Left ventricle myocardium inferior (tissue), 1 donor: ENCODE data around the gene KCNN3. TPM values are rescaled to one million over a fixed set of nuclear protein-coding genes. Genes with fewer than 3 reads are reported as not detected.

Experiments used
- DNase-seq: peaks from one replicate; pipeline ENCODE4 v3.0.0-alpha.2; 2020
- H3K27ac ChIP-seq: fragments of 200-600 bp; replicated peaks from 2 replicates; pipeline ENCODE4 v1.8.0; 2021
- H3K27me3 ChIP-seq: fragments of 200-600 bp; 2 replicates; pipeline ENCODE4 v1.8.0; 2021; ENCODE audit warnings: low read depth
- H3K36me3 ChIP-seq: fragments of 200-600 bp; 2 replicates; pipeline ENCODE4 v1.8.0; 2021
- H3K4me1 ChIP-seq: fragments of 200-600 bp; 2 replicates; pipeline ENCODE4 v1.8.0; 2021
- H3K4me3 ChIP-seq: fragments of 200-600 bp; 2 replicates; pipeline ENCODE4 v1.8.0; 2021; ENCODE audit warnings: mild to moderate bottlenecking, moderate library complexity
- H3K9me3 ChIP-seq: fragments of 200-600 bp; replicated peaks from 2 replicates; pipeline ENCODE4 v1.8.0; 2021
- CTCF ChIP-seq: fragments of 200-600 bp; IDR thresholded peaks from 2 replicates; pipeline ENCODE4 v1.8.0; 2021; ENCODE audit warnings: antibody characterized with exemption, mild to moderate bottlenecking, borderline replicate concordance
- intact Hi-C: fragments of 100-400 bp; cut with micrococcal nuclease; formaldehyde crosslinking; loops from one replicate; pipeline ENCODE4 v1.11.0; 2022
- total RNA-seq: library from RNA; stranded (reverse); fragmentation: NEBNext Ultra II Directional; extraction: Animal tissue kit (Norgen Biotek cat#: 25700); gene quantifications from one replicate; pipeline ENCODE4 v1.2.1, GENCODE V29; 2021
- donor health status: DM: no; HTN: yes; CAD: no; lungs with severe emphysema.

Gene KCNN3
- total RNA-seq, 1 donor from 2014 or later = 4.8 TPM

- H3K27ac ChIP-seq = no peak overlapping the region
- TF ChIP-seq CTCF = no peak
- no peak for DNase-seq
Measured at GRCh38 chr1:154822233-154822632, 47.8 kb downstream of the KCNN3 start.

GRCh38 chr1:154821083-154821482 is 49.0 kb downstream of the KCNN3 start:
- no peak overlapping the region for H3K27ac ChIP-seq
- no peaks in the 10 kb centered on the region for H3K27me3 ChIP-seq
- H3K9me3 ChIP-seq = no peaks in the 10 kb centered on the region
- DNase-seq = peak; percentile 49
- no peaks in the 10 kb centered on the region for H3K36me3 ChIP-seq
- H3K4me3 ChIP-seq = no peak overlapping the region
- TF ChIP-seq CTCF = no peak
- H3K4me1 ChIP-seq = peaks cover 34% of the 10 kb centered on the region
- intact Hi-C loops = no loop called here

More at GRCh38 chr1:154822233-154822632, 47.8 kb downstream of the KCNN3 start:
- Histone ChIP-seq H3K9me3 (no peaks in the 10 kb centered on the region), H3K36me3 (no peaks in the 10 kb centered on the region), H3K27me3 (no peaks in the 10 kb centered on the region), H3K4me1 (peaks cover 26% of the 10 kb centered on the region), H3K4me3 (no peak overlapping the region)
- intact Hi-C loops = no loop called here

- intact Hi-C loops = no loop called here
- H3K36me3 ChIP-seq = no peaks in the 10 kb centered on the region
- H3K9me3 ChIP-seq = no peaks in the 10 kb centered on the region
- no peak for TF ChIP-seq CTCF
- DNase-seq = no peak
- H3K27ac ChIP-seq = no peak overlapping the region
- H3K4me1 ChIP-seq = peaks cover 37% of the 10 kb centered on the region
- no peaks in the 10 kb centered on the region for H3K27me3 ChIP-seq
- no peak overlapping the region for H3K4me3 ChIP-seq
Measured at GRCh38 chr1:154820646-154821045, 49.4 kb downstream of the KCNN3 start.

- Histone ChIP-seq H3K4me1 (peaks cover 34% of the 10 kb centered on the region), H3K4me3 (no peak overlapping the region), H3K9me3 (no peaks in the 10 kb centered on the region), H3K27ac (no peak overlapping the region), H3K27me3 (no peaks in the 10 kb centered on the region), H3K36me3 (no peaks in the 10 kb centered on the region)
- DNase-seq = no peak
- TF ChIP-seq CTCF = peak; percentile 52
- intact Hi-C loops = no loop called here
Measured at GRCh38 chr1:154819628-154820590, 50.2 kb downstream of the KCNN3 start.

GRCh38 chr1:154818911-154819310 is 51.2 kb downstream of the KCNN3 start:
- no peak for TF ChIP-seq CTCF
- DNase-seq = no peak
- Histone ChIP-seq H3K4me1 (peaks cover 39% of the 10 kb centered on the region), H3K27me3 (no peaks in the 10 kb centered on the region), H3K9me3 (no peaks in the 10 kb centered on the region), H3K36me3 (no peaks in the 10 kb centered on the region), H3K27ac (no peak overlapping the region), H3K4me3 (no peak overlapping the region)
- intact Hi-C loops = no loop called here
